Raji (cell line): Measurements from ENCODE around the gene MCM5.

Experiments used
- POLR2A ChIP-seq: IDR thresholded peaks from 2 replicates; pipeline ENCODE4 v1.6.1; 2011; ENCODE audit warnings: low read depth, low read length, control low read depth; ENCODE audit not compliant: insufficient read depth

The MCM5 gene

GRCh38 chr22:35399678-35400500, at the start of gene MCM5:
TSS of gene MCM5 (plus strand) at chr22:35400140. CDS start at chr22:35400439, 299 bp downstream.
- TF ChIP-seq POLR2A, result peak; percentile 71

- TF ChIP-seq POLR2A, result 0 out of 2 replicates have a peak, but pooled peaks have one; percentile 21
Observed at GRCh38 chr22:35350539-35351503, 49.1 kb upstream of the MCM5 start.

GRCh38 chr22:35352214-35353111, 47.5 kb upstream of the MCM5 start:
- peak; percentile 42; the same call in 1 of the 2 replicates for TF ChIP-seq POLR2A

- no peak for TF ChIP-seq POLR2A
Observed at GRCh38 chr22:35353318-35353717, 46.6 kb upstream of the MCM5 start.

- TF ChIP-seq POLR2A, result no peak
Observed at GRCh38 chr22:35354068-35354467, 45.9 kb upstream of the MCM5 start.

- TF ChIP-seq POLR2A, result no peak
Observed at GRCh38 chr22:35357883-35358621, 41.9 kb upstream of the MCM5 start.

GRCh38 chr22:35359380-35360065, 40.4 kb upstream of the MCM5 start:
- no peak for TF ChIP-seq POLR2A

- TF ChIP-seq POLR2A, result no peak
Observed at GRCh38 chr22:35361001-35361558, 38.9 kb upstream of the MCM5 start.

- TF ChIP-seq POLR2A, result no peak
Observed at GRCh38 chr22:35363566-35364086, 36.3 kb upstream of the MCM5 start.

- TF ChIP-seq POLR2A, result no peak
Observed at GRCh38 chr22:35367331-35367886, 32.5 kb upstream of the MCM5 start.

- no peak for TF ChIP-seq POLR2A
Observed at GRCh38 chr22:35368386-35368785, 31.6 kb upstream of the MCM5 start.

GRCh38 chr22:35369996-35370395, 29.9 kb upstream of the MCM5 start:
- no peak for TF ChIP-seq POLR2A

GRCh38 chr22:35373781-35374180, 26.2 kb upstream of the MCM5 start:
- TF ChIP-seq POLR2A, result no peak
